GM12864 (cell line): ENCODE data around the gene DNPEP.

Experiments used
- DNase-seq: peaks from one replicate; pipeline ENCODE4 v3.0.0-alpha.2; 2011; ENCODE audit warnings: low read depth
- H3K4me3 ChIP-seq: 2 replicates; pipeline ENCODE4 v1.5.1; 2011; ENCODE audit warnings: mild to moderate bottlenecking, low read depth, low read length, control low read depth
- TF ChIP-seq, protein P1 (sequence below): IDR thresholded peaks from 2 replicates; pipeline ENCODE4 v1.5.1; 2011; ENCODE audit warnings: low read depth, mild to moderate bottlenecking, moderate library complexity, low read length, control low read depth, inconsistent platforms; ENCODE audit errors: missing control alignments

DNPEP gene

GRCh38 chr2:219331560-219332213 is 56.0 kb downstream of the DNPEP start:
- TF ChIP-seq, protein P1, sequence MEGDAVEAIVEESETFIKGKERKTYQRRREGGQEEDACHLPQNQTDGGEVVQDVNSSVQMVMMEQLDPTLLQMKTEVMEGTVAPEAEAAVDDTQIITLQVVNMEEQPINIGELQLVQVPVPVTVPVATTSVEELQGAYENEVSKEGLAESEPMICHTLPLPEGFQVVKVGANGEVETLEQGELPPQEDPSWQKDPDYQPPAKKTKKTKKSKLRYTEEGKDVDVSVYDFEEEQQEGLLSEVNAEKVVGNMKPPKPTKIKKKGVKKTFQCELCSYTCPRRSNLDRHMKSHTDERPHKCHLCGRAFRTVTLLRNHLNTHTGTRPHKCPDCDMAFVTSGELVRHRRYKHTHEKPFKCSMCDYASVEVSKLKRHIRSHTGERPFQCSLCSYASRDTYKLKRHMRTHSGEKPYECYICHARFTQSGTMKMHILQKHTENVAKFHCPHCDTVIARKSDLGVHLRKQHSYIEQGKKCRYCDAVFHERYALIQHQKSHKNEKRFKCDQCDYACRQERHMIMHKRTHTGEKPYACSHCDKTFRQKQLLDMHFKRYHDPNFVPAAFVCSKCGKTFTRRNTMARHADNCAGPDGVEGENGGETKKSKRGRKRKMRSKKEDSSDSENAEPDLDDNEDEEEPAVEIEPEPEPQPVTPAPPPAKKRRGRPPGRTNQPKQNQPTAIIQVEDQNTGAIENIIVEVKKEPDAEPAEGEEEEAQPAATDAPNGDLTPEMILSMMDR, result no peak
- DNase-seq, result no peak
- no peak overlapping the region for H3K4me3 ChIP-seq

DNA sequence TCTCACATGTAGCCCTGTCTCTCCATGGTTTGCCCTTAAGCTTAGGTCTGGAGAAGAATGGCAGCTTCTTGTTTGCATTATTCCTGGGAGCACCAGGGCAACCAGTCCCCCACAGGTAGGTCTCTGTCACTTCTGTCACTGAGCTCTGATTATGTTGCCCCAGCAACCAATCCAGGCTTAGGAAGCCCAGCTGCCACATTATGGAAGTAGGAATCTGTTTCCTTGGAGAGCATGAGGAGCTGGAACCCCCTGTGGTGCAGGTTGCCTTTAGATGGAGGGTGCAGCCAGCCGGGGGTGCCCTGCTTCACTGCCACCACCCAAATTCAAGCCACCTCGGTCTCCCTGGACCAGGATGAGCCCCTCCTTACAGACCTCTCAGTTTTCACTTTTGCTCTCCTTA is 60.0 kb downstream of the DNPEP start:
- DNase-seq, result no peak
- no peak overlapping the region for H3K4me3 ChIP-seq

GRCh38 chr2:219325657-219326315 is 61.9 kb downstream of the DNPEP start:
- TF ChIP-seq, protein P1, result no peak
- no peak overlapping the region for H3K4me3 ChIP-seq

More for the DNA sequence above, 60.0 kb downstream of the DNPEP start:
- TF ChIP-seq, protein P1, result no peak

DNA sequence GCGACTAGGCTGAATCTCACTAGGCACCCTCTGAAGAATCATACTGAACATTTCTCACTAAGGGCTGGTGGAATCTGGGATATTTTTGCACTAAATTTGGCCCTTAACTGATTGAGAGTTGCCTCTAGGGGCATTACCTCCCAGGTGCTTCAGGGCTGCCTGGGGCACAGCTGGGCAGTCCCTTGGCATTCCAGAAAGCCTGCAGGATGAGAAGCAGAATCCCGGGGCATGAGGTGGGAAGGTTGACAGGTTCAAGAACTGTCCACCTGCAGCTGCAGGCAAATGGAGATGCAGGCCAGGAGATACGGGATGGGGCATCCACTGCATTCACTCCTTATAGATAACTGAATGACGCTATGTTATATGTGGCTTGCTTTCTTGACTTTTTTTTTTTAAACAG is 62.6 kb downstream of the DNPEP start:
- TF ChIP-seq, protein P1, result no peak
- H3K4me3 ChIP-seq, result no peak overlapping the region
- no peak for DNase-seq

More at GRCh38 chr2:219325657-219326315, 61.9 kb downstream of the DNPEP start:
- no peak for DNase-seq

GRCh38 chr2:219323434-219323833 is 64.3 kb downstream of the DNPEP start:
- no peak overlapping the region for H3K4me3 ChIP-seq
- no peak for DNase-seq
- TF ChIP-seq, protein P1, result no peak
